ENCODE data around the gene AXDND1. TPM values are rescaled to one million over a fixed set of nuclear protein-coding genes. Genes with fewer than 3 reads are reported as not detected.

AXDND1 gene
- polyA plus RNA-seq, 1 of the 3 experiments (the other 2 are of a cell fraction): 0.16 TPM

GRCh38 chr1:179474713-179475112 is 108.9 kb downstream of the AXDND1 start (continued):
- TF ChIP-seq YY1 (IDR thresholded peaks at IDR 0.05; ENCODE audit: low read depth): no peak

GRCh38 chr1:179476484-179476883 is 110.7 kb downstream of the AXDND1 start:
- no peak for DNase-seq
- WGBS (ENCODE audit: low lambda C conversion rate): 2% methylated on average over 2 of the region's 2 CpGs

GRCh38 chr1:179478370-179478769 is 112.6 kb downstream of the AXDND1 start:
- 20% methylated on average over 1 of the region's 1 CpG for WGBS (ENCODE audit: low lambda C conversion rate)
- TF ChIP-seq CHD2 (IDR thresholded peaks at IDR 0.05; ENCODE audit: low read length, partially characterized antibody) (no peak), RXRA (IDR thresholded peaks at IDR 0.05; ENCODE audit: borderline replicate concordance, low read depth) (no peak), TCF12 (IDR thresholded peaks at IDR 0.05) (no peak), REST (IDR thresholded peaks at IDR 0.05; ENCODE audit: low read depth, low read length) (no peak), NRF1 (IDR thresholded peaks at IDR 0.05; ENCODE audit: low read depth, low read length) (no peak), TAF1 (IDR thresholded peaks at IDR 0.05; ENCODE audit: borderline replicate concordance, low read depth, low read length) (no peak), POLR2AphosphoS5 (IDR thresholded peaks at IDR 0.05; ENCODE audit: low read depth, low read length) (no peak), GATA2 (CRISPR knock-in tag; IDR thresholded peaks at IDR 0.05) (no peak), RFX5 (IDR thresholded peaks at IDR 0.05; ENCODE audit: low read length) (no peak), ZBTB33 (IDR thresholded peaks at IDR 0.05; ENCODE audit: borderline replicate concordance, low read depth) (no peak), RAD21 (IDR thresholded peaks at IDR 0.05; ENCODE audit: low read length) (no peak), EZH2phosphoT487 (IDR thresholded peaks at IDR 0.05; ENCODE audit: borderline replicate concordance, low read depth) (no peak), MEF2A (IDR thresholded peaks at IDR 0.05; ENCODE audit: borderline replicate concordance, low read depth) (no peak), USF2 (IDR thresholded peaks at IDR 0.05; ENCODE audit: borderline replicate concordance, low read depth, low read length) (no peak), TEAD4 (IDR thresholded peaks at IDR 0.05; ENCODE audit: borderline replicate concordance, insufficient read depth) (no peak), ELF1 (IDR thresholded peaks at IDR 0.05) (no peak), PBX3 (IDR thresholded peaks at IDR 0.05) (no peak)

More at GRCh38 chr1:179476484-179476883, 110.7 kb downstream of the AXDND1 start:
- H3K9ac ChIP-seq: no peak overlapping the region
- no peaks in the 10 kb centered on the region for H4K20me1 ChIP-seq (ENCODE audit: insufficient read depth)
- ChIA-PET POLR2A (no interaction called here), CTCF (no interaction called here)
- H3K9me2 ChIP-seq: no peaks in the 10 kb centered on the region
- H3K27me3 ChIP-seq (ENCODE audit: insufficient read depth): no peaks in the 10 kb centered on the region
- H3K36me3 ChIP-seq (replicated peaks in 1 of 2; ENCODE audit: control insufficient read depth in 1 of 2, insufficient read depth in 2 of 2, low read length in 1 of 2): no peaks in the 10 kb centered on the region
- no peak overlapping the region for H3K27ac ChIP-seq (ENCODE audit: low read depth in 2 of 2, low read length in 1 of 2)
- H3K4me1 ChIP-seq (ENCODE audit: control insufficient read depth in 1 of 2, insufficient read depth in 2 of 2, low read depth in 1 of 2, low read length in 1 of 2): no peaks in the 10 kb centered on the region
- H3K79me2 ChIP-seq (ENCODE audit: insufficient read depth): no peaks in the 10 kb centered on the region
- no peaks in the 10 kb centered on the region for H3K9me3 ChIP-seq
- no peak overlapping the region for H3K4me3 ChIP-seq (ENCODE audit: low read depth in 2 of 2, low read length in 1 of 2)
- TF ChIP-seq FOXM1 (IDR thresholded peaks at IDR 0.05; ENCODE audit: low read depth): no peak
- TF ChIP-seq SIN3A (IDR thresholded peaks at IDR 0.05; ENCODE audit: borderline replicate concordance, low read depth, low read length): no peak
- TF ChIP-seq SMC3 (IDR thresholded peaks at IDR 0.05; ENCODE audit: low read depth, low read length): no peak
- no peak for TF ChIP-seq GABPA (IDR thresholded peaks at IDR 0.05; ENCODE audit: low read depth)
- TF ChIP-seq MEF2A (IDR thresholded peaks at IDR 0.05; ENCODE audit: borderline replicate concordance, low read depth): no peak
- no peak for TF ChIP-seq RAD21 (IDR thresholded peaks at IDR 0.05; ENCODE audit: low read length)
- no peak for TF ChIP-seq TCF12 (IDR thresholded peaks at IDR 0.05)
- no peak for TF ChIP-seq JUND (IDR thresholded peaks at IDR 0.05)
- no peak for TF ChIP-seq POLR2AphosphoS5 (IDR thresholded peaks at IDR 0.05; ENCODE audit: low read depth, low read length)
- no peak overlapping the region for H2AFZ ChIP-seq (ENCODE audit: low read depth)
- no peaks in the 10 kb centered on the region for H3F3A ChIP-seq (replicated peaks; ENCODE audit: insufficient read depth)
- no peak overlapping the region for H3K4me2 ChIP-seq

More at GRCh38 chr1:179478370-179478769, 112.6 kb downstream of the AXDND1 start:
- no peaks in the 10 kb centered on the region for H3K4me1 ChIP-seq (ENCODE audit: control insufficient read depth in 1 of 2, insufficient read depth in 2 of 2, low read depth in 1 of 2, low read length in 1 of 2)
- no peak overlapping the region for H2AFZ ChIP-seq (ENCODE audit: low read depth)
- H3K9me3 ChIP-seq: no peaks in the 10 kb centered on the region
- DNase-seq: no peak
- H4K20me1 ChIP-seq (ENCODE audit: insufficient read depth): no peaks in the 10 kb centered on the region
- ChIA-PET CTCF (no interaction called here), POLR2A (no interaction called here)
- no peak overlapping the region for H3K4me2 ChIP-seq
- no peaks in the 10 kb centered on the region for H3K27me3 ChIP-seq (ENCODE audit: insufficient read depth)
- no peaks in the 10 kb centered on the region for H3K9me2 ChIP-seq
- H3K79me2 ChIP-seq (ENCODE audit: insufficient read depth): no peaks in the 10 kb centered on the region
- no peaks in the 10 kb centered on the region for H3F3A ChIP-seq (replicated peaks; ENCODE audit: insufficient read depth)
- H3K9ac ChIP-seq: no peak overlapping the region
- H3K27ac ChIP-seq (ENCODE audit: low read depth in 2 of 2, low read length in 1 of 2): no peak overlapping the region
- H3K4me3 ChIP-seq (ENCODE audit: low read depth in 2 of 2, low read length in 1 of 2): no peak overlapping the region
- no peaks in the 10 kb centered on the region for H3K36me3 ChIP-seq (replicated peaks in 1 of 2; ENCODE audit: control insufficient read depth in 1 of 2, insufficient read depth in 2 of 2, low read length in 1 of 2)

All from SK-N-SH (cell line).